Endothelial cell of umbilical vein (primary cell): ENCODE data around the gene RPS18.

Source experiments
- EZH2 ChIP-seq: IDR thresholded peaks from 2 replicates; pipeline ENCODE4 v1.6.1; 2012; ENCODE audit warnings: borderline replicate concordance, low read depth, mild to moderate bottlenecking, moderate library complexity, low read length, inconsistent platforms; ENCODE audit not compliant: severe bottlenecking
- FOS ChIP-seq: IDR thresholded peaks from 2 replicates; pipeline ENCODE4 v1.6.1; 2011; ENCODE audit warnings: mild to moderate bottlenecking, low read length, moderate library complexity, borderline replicate concordance; ENCODE audit not compliant: insufficient read depth
- GATA2 ChIP-seq: IDR thresholded peaks from 2 replicates; pipeline ENCODE4 v1.7.0; 2011; ENCODE audit warnings: low read depth, mild to moderate bottlenecking, moderate library complexity, mixed read lengths, low read length; ENCODE audit not compliant: insufficient read length, insufficient read depth
- JUN ChIP-seq: IDR thresholded peaks from 2 replicates; pipeline ENCODE4 v1.6.1; 2011; ENCODE audit warnings: borderline replicate concordance, low read depth; ENCODE audit not compliant: insufficient read length, insufficient read depth
- MYC ChIP-seq: IDR thresholded peaks from one replicate; pipeline ENCODE4 v1.6.1; 2011; ENCODE audit warnings: mild to moderate bottlenecking, low read depth, low read length
- POLR2A ChIP-seq: IDR thresholded peaks from 2 replicates; pipeline ENCODE4 v1.6.1; 2012; ENCODE audit warnings: low read depth, mild to moderate bottlenecking, control low read depth, low read length
- POLR2AphosphoS5 ChIP-seq: IDR thresholded peaks from 2 replicates; pipeline ENCODE4 v1.6.1; 2012; ENCODE audit warnings: low read depth, mild to moderate bottlenecking, control low read depth, low read length, moderate library complexity; ENCODE audit not compliant: insufficient read depth
- TF ChIP-seq, protein P1 (sequence below), 2 donors: IDR thresholded peaks; 1 replicate in 1 of 2; 2 replicates in 1 of 2; pipeline ENCODE4 v1.5.1; 2011; ENCODE audit warnings: low read length in 2 of 2, mild to moderate bottlenecking in 2 of 2, moderate library complexity in 2 of 2, control low read depth in 1 of 2, inconsistent platforms in 1 of 2, low read depth in 1 of 2; ENCODE audit not compliant: insufficient read depth in 1 of 2; ENCODE audit errors: extremely low read depth in 1 of 2
- TF ChIP-seq, protein P2 (sequence below): IDR thresholded peaks from 2 replicates; pipeline ENCODE4 v1.6.1; 2011; ENCODE audit not compliant: insufficient read depth, insufficient read length

DNA sequence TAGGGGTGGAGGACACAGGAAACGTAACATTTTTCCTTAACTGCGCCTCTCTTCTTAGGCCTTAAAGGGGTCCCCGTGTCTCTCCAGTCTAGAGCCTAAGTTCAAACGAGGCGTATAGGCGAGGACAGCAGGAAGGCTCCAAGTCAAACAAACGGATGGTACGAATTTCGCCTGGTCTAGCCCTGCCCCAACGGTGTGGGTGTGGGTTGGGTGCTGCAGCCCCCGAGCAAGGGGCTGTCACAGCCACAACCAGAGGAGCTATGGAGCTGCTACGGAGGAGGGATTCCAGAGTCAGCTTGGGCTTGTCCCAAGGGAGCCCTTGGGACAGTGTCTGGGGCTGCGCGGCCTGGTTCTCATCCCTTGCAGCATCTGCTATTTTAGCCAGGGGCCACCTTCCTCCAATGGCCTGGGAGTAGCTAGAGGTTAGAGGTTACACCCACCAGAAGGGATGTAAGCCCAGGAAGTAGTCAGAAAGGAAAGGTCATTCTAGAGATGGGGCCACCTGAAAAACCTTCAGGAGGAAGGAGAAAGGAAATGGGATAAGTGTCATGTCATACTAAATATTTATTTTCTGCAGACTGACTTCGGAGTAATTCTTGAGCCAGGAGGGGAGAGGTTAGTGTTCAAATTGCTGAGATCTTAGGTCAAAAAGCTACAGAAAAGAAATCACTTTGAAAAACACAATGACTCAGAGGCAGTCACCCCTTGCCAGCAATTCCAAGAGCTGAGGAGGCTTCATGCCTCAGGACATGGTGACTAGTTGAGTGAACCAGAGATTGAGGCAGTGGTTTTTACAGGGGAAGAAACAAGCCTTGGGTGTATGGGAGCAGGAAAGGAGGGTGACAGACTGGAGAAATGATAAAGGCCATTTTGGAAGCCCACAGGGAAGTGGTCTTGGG, 21.9 kb upstream of the RPS18 start:
- TF ChIP-seq, protein P1, sequence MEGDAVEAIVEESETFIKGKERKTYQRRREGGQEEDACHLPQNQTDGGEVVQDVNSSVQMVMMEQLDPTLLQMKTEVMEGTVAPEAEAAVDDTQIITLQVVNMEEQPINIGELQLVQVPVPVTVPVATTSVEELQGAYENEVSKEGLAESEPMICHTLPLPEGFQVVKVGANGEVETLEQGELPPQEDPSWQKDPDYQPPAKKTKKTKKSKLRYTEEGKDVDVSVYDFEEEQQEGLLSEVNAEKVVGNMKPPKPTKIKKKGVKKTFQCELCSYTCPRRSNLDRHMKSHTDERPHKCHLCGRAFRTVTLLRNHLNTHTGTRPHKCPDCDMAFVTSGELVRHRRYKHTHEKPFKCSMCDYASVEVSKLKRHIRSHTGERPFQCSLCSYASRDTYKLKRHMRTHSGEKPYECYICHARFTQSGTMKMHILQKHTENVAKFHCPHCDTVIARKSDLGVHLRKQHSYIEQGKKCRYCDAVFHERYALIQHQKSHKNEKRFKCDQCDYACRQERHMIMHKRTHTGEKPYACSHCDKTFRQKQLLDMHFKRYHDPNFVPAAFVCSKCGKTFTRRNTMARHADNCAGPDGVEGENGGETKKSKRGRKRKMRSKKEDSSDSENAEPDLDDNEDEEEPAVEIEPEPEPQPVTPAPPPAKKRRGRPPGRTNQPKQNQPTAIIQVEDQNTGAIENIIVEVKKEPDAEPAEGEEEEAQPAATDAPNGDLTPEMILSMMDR (IDR thresholded peaks at IDR 0.05; ENCODE audit: extremely low read depth in 1 of 2, insufficient read depth in 1 of 2, low read depth in 1 of 2, low read length in 2 of 2): no peak
- TF ChIP-seq POLR2AphosphoS5 (no peak), POLR2A (no peak), EZH2 (no peak), GATA2 (no peak), FOS (peak; percentile 62), MYC (no peak), JUN (peak; percentile 16)
- TF ChIP-seq, protein P2, sequence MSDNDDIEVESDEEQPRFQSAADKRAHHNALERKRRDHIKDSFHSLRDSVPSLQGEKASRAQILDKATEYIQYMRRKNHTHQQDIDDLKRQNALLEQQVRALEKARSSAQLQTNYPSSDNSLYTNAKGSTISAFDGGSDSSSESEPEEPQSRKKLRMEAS: no peak
